HEK293 (cell line): Measurements from ENCODE around the gene RAB22A.

Experiments used
- CTCF ChIA-PET: fragments of 350-600 bp; formaldehyde crosslinking; extraction: SDS; loops from one replicate; lab custom pipeline; 2021; ENCODE audit warnings: antibody characterized with exemption; lab: Yijun Ruan, JAX
- POLR2A ChIA-PET: fragments of 300-600 bp; formaldehyde crosslinking; extraction: SDS; loops from one replicate; lab custom pipeline; 2020; ENCODE audit warnings: antibody characterized with exemption, inconsistent platforms; lab: Yijun Ruan, JAX
- H3K27ac ChIP-seq: fragments of 200-500 bp; sonication (Bioruptor generic); 2 replicates; pipeline ENCODE4 v1.5.1; 2014; ENCODE audit warnings: low read depth, low read length, control low read depth, inconsistent platforms; ENCODE audit errors: extremely low read depth
- H3K36me3 ChIP-seq, 2 experiments: fragments of 200-500 bp in 1 of 2; sonication (Bioruptor generic) in 1 of 2; 1 replicate in 1 of 2; 2 replicates in 1 of 2; pipeline ENCODE4 v1.5.1; 2014 to 2017; ENCODE audit warnings: inconsistent platforms in 2 of 2, low read length in 2 of 2; ENCODE audit not compliant: control insufficient read depth in 2 of 2, insufficient read depth in 1 of 2
- H3K4me1 ChIP-seq: fragments of 200-500 bp; sonication (Bioruptor generic); 2 replicates; pipeline ENCODE4 v1.5.1; 2014; ENCODE audit warnings: mild to moderate bottlenecking, low read length, inconsistent platforms; ENCODE audit not compliant: control insufficient read depth, insufficient read depth
- H3K4me3 ChIP-seq: 2 replicates; pipeline ENCODE4 v1.5.1; 2011; ENCODE audit warnings: low read depth, mild to moderate bottlenecking, control low read depth, low read length, moderate library complexity
- H3K9me3 ChIP-seq: fragments of 200-500 bp; sonication (Bioruptor generic); 2 replicates; pipeline ENCODE4 v1.5.1; 2014; ENCODE audit warnings: low read depth, low read length, inconsistent platforms; ENCODE audit not compliant: control insufficient read depth, insufficient read depth
- BCL11B ChIP-seq: fragments of 450-650 bp; formaldehyde crosslinking; IDR thresholded peaks from 2 replicates; pipeline ENCODE4 v1.5.1; 2016; ENCODE audit warnings: low read depth, missing biosample characterization, missing genetic modification characterization
- FEZF1 ChIP-seq: fragments of 450-650 bp; formaldehyde crosslinking; IDR thresholded peaks from 2 replicates; pipeline ENCODE4 v1.5.1; 2016; ENCODE audit warnings: missing biosample characterization, missing genetic modification characterization
- KLF10 ChIP-seq: fragments of 450-650 bp; IDR thresholded peaks from 2 replicates; pipeline ENCODE4 v1.5.1; 2018; ENCODE audit warnings: missing biosample characterization, mild to moderate bottlenecking, missing genetic modification characterization
- MYNN ChIP-seq: fragments of 450-650 bp; formaldehyde crosslinking; IDR thresholded peaks from 2 replicates; pipeline ENCODE4 v1.5.1; 2016; ENCODE audit warnings: missing biosample characterization, missing genetic modification characterization, borderline replicate concordance
- SALL2 ChIP-seq: fragments of 450-650 bp; formaldehyde crosslinking; IDR thresholded peaks from 2 replicates; pipeline ENCODE4 v1.5.0; 2017; ENCODE audit warnings: missing biosample characterization, mild to moderate bottlenecking, missing genetic modification characterization, borderline replicate concordance
- SCRT2 ChIP-seq: fragments of 450-650 bp; formaldehyde crosslinking; IDR thresholded peaks from 2 replicates; pipeline ENCODE4 v1.5.1; 2016; ENCODE audit warnings: missing biosample characterization, missing genetic modification characterization
- ZNF114 ChIP-seq: fragments of 450-650 bp; formaldehyde crosslinking; IDR thresholded peaks from 2 replicates; pipeline ENCODE4 v1.5.0; 2017; ENCODE audit warnings: missing biosample characterization, missing genetic modification characterization
- ZNF157 ChIP-seq: fragments of 450-650 bp; formaldehyde crosslinking; IDR thresholded peaks from 2 replicates; pipeline ENCODE4 v1.5.1; 2016; ENCODE audit warnings: missing biosample characterization, missing genetic modification characterization
- ZNF18 ChIP-seq: fragments of 450-650 bp; formaldehyde crosslinking; IDR thresholded peaks from 2 replicates; pipeline ENCODE4 v1.5.1; 2016; ENCODE audit warnings: missing biosample characterization, missing genetic modification characterization
- ZNF529 ChIP-seq: fragments of 450-650 bp; formaldehyde crosslinking; IDR thresholded peaks from 2 replicates; pipeline ENCODE4 v1.5.1; 2017; ENCODE audit warnings: missing genetic modification characterization, missing biosample characterization; ENCODE audit not compliant: insufficient replicate concordance
- ZNF530 ChIP-seq: fragments of 450-650 bp; formaldehyde crosslinking; IDR thresholded peaks from 2 replicates; pipeline ENCODE4 v1.5.1; 2016; ENCODE audit warnings: low read depth, missing biosample characterization, missing genetic modification characterization
- ZNF558 ChIP-seq: fragments of 450-650 bp; formaldehyde crosslinking; IDR thresholded peaks from 2 replicates; pipeline ENCODE4 v1.5.1; 2016; ENCODE audit warnings: missing biosample characterization, missing genetic modification characterization
- ZNF639 ChIP-seq: fragments of 450-650 bp; formaldehyde crosslinking; IDR thresholded peaks from 2 replicates; pipeline ENCODE4 v1.5.1; 2016; ENCODE audit warnings: missing biosample characterization, missing genetic modification characterization
- ZNF658 ChIP-seq: fragments of 450-650 bp; formaldehyde crosslinking; IDR thresholded peaks from 2 replicates; pipeline ENCODE4; 2016; ENCODE audit warnings: missing biosample characterization, missing genetic modification characterization
- ZNF677 ChIP-seq: fragments of 450-650 bp; IDR thresholded peaks from 2 replicates; pipeline ENCODE4 v1.5.0; 2018; ENCODE audit warnings: missing biosample characterization, mild to moderate bottlenecking, missing genetic modification characterization, moderate library complexity
- TF ChIP-seq, protein P1 (sequence below): fragments of 450-650 bp; formaldehyde crosslinking; IDR thresholded peaks from 2 replicates; pipeline ENCODE4 v1.5.1; 2017; ENCODE audit warnings: missing biosample characterization, missing genetic modification characterization
- TF ChIP-seq, protein P2 (sequence below): fragments of 450-650 bp; formaldehyde crosslinking; IDR thresholded peaks from 2 replicates; pipeline ENCODE4 v1.5.1; 2016; ENCODE audit warnings: missing biosample characterization, missing genetic modification characterization
- TF ChIP-seq, protein P3 (sequence below): fragments of 450-650 bp; formaldehyde crosslinking; IDR thresholded peaks from 2 replicates; pipeline ENCODE4 v1.5.1; 2017; ENCODE audit warnings: missing biosample characterization, missing genetic modification characterization
- TF ChIP-seq, protein P4 (sequence below): fragments of 450-650 bp; formaldehyde crosslinking; IDR thresholded peaks from 2 replicates; pipeline ENCODE4 v1.5.1; 2016; ENCODE audit warnings: missing biosample characterization, missing genetic modification characterization

The RAB22A gene

GRCh38 chr20:58398254-58398653 lies 88.7 kb downstream of the RAB22A start:
- Histone ChIP-seq H3K27ac (no peak overlapping the region), H3K4me1 (no peaks in the 10 kb centered on the region), H3K36me3 (peaks cover 0 to 11% of the 10 kb centered on the region in 2 experiments; a peak in 1 of 3 replicates), H3K4me3 (no peak overlapping the region), H3K9me3 (no peaks in the 10 kb centered on the region)
- CTCF ChIA-PET: interaction anchor here (0.5 to 0.6 kb wide), 2 partner anchors 33 to 187 kb away, joined by 3 read pairs; no protein-coding TSS in a partner anchor
- POLR2A ChIA-PET: no interaction called here
- TF ChIP-seq ZNF114 (no peak), ZNF530 (tag by site-specific recombination) (no peak), ZNF18 (tag by site-specific recombination) (no peak), ZNF157 (tag by site-specific recombination) (no peak), FEZF1 (tag by site-specific recombination) (no peak), SCRT2 (tag by site-specific recombination) (no peak), KLF10 (no peak), SALL2 (tag by site-specific recombination) (no peak), ZNF639 (tag by site-specific recombination) (no peak), ZNF677 (tag by site-specific recombination) (no peak)

GRCh38 chr20:58399926-58400325 lies 90.4 kb downstream of the RAB22A start:
- H3K27ac ChIP-seq: no peak overlapping the region
- TF ChIP-seq ZNF558 (tag by site-specific recombination) (no peak), BCL11B (tag by site-specific recombination) (no peak), MYNN (tag by site-specific recombination) (no peak), ZNF658 (tag by site-specific recombination) (no peak), ZNF529 (tag by site-specific recombination) (no peak)
- TF ChIP-seq, protein P1, sequence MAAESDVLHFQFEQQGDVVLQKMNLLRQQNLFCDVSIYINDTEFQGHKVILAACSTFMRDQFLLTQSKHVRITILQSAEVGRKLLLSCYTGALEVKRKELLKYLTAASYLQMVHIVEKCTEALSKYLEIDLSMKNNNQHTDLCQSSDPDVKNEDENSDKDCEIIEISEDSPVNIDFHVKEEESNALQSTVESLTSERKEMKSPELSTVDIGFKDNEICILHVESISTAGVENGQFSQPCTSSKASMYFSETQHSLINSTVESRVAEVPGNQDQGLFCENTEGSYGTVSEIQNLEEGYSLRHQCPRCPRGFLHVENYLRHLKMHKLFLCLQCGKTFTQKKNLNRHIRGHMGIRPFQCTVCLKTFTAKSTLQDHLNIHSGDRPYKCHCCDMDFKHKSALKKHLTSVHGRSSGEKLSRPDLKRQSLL: no peak
- TF ChIP-seq, protein P2, sequence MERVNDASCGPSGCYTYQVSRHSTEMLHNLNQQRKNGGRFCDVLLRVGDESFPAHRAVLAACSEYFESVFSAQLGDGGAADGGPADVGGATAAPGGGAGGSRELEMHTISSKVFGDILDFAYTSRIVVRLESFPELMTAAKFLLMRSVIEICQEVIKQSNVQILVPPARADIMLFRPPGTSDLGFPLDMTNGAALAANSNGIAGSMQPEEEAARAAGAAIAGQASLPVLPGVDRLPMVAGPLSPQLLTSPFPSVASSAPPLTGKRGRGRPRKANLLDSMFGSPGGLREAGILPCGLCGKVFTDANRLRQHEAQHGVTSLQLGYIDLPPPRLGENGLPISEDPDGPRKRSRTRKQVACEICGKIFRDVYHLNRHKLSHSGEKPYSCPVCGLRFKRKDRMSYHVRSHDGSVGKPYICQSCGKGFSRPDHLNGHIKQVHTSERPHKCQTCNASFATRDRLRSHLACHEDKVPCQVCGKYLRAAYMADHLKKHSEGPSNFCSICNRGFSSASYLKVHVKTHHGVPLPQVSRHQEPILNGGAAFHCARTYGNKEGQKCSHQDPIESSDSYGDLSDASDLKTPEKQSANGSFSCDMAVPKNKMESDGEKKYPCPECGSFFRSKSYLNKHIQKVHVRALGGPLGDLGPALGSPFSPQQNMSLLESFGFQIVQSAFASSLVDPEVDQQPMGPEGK (tag by site-specific recombination): no peak
- TF ChIP-seq, protein P3, sequence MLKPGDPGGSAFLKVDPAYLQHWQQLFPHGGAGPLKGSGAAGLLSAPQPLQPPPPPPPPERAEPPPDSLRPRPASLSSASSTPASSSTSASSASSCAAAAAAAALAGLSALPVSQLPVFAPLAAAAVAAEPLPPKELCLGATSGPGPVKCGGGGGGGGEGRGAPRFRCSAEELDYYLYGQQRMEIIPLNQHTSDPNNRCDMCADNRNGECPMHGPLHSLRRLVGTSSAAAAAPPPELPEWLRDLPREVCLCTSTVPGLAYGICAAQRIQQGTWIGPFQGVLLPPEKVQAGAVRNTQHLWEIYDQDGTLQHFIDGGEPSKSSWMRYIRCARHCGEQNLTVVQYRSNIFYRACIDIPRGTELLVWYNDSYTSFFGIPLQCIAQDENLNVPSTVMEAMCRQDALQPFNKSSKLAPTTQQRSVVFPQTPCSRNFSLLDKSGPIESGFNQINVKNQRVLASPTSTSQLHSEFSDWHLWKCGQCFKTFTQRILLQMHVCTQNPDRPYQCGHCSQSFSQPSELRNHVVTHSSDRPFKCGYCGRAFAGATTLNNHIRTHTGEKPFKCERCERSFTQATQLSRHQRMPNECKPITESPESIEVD (tag by site-specific recombination): no peak
- TF ChIP-seq, protein P4, sequence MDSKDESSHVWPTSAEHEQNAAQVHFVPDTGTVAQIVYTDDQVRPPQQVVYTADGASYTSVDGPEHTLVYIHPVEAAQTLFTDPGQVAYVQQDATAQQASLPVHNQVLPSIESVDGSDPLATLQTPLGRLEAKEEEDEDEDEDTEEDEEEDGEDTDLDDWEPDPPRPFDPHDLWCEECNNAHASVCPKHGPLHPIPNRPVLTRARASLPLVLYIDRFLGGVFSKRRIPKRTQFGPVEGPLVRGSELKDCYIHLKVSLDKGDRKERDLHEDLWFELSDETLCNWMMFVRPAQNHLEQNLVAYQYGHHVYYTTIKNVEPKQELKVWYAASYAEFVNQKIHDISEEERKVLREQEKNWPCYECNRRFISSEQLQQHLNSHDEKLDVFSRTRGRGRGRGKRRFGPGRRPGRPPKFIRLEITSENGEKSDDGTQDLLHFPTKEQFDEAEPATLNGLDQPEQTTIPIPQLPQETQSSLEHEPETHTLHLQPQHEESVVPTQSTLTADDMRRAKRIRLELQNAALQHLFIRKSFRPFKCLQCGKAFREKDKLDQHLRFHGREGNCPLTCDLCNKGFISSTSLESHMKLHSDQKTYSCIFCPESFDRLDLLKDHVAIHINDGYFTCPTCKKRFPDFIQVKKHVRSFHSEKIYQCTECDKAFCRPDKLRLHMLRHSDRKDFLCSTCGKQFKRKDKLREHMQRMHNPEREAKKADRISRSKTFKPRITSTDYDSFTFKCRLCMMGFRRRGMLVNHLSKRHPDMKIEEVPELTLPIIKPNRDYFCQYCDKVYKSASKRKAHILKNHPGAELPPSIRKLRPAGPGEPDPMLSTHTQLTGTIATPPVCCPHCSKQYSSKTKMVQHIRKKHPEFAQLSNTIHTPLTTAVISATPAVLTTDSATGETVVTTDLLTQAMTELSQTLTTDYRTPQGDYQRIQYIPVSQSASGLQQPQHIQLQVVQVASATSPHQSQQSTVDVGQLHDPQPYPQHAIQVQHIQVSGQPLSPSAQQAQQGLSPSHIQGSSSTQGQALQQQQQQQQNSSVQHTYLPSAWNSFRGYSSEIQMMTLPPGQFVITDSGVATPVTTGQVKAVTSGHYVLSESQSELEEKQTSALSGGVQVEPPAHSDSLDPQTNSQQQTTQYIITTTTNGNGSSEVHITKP (tag by site-specific recombination): no peak
- no peak overlapping the region for H3K4me3 ChIP-seq
- H3K4me1 ChIP-seq: 0 out of 2 replicates have a peak, but pooled peaks cover under 1% of the 10 kb centered on the region
- POLR2A ChIA-PET: no interaction called here
- CTCF ChIA-PET: interaction anchor here (1.2 kb wide), 1 partner anchor 11 kb away, joined by 3 read pairs; the partner anchor contains the start of gene VAPB
- H3K9me3 ChIP-seq: no peaks in the 10 kb centered on the region
- H3K36me3 ChIP-seq: peaks cover 0 to 2% of the 10 kb centered on the region in 2 experiments; a peak in 1 of 3 replicates
